ENCODE data around the gene CHERP. TPM values are rescaled to one million over a fixed set of nuclear protein-coding genes. Genes with fewer than 3 reads are reported as not detected.
"Not testable (repeated sequence)": the region's sequence is repeated elsewhere in the genome, so short reads cannot be mapped to it uniquely, and the experiment has no call there.

The CHERP gene
- total RNA-seq, 1 donor = 8.0 TPM

DNA sequence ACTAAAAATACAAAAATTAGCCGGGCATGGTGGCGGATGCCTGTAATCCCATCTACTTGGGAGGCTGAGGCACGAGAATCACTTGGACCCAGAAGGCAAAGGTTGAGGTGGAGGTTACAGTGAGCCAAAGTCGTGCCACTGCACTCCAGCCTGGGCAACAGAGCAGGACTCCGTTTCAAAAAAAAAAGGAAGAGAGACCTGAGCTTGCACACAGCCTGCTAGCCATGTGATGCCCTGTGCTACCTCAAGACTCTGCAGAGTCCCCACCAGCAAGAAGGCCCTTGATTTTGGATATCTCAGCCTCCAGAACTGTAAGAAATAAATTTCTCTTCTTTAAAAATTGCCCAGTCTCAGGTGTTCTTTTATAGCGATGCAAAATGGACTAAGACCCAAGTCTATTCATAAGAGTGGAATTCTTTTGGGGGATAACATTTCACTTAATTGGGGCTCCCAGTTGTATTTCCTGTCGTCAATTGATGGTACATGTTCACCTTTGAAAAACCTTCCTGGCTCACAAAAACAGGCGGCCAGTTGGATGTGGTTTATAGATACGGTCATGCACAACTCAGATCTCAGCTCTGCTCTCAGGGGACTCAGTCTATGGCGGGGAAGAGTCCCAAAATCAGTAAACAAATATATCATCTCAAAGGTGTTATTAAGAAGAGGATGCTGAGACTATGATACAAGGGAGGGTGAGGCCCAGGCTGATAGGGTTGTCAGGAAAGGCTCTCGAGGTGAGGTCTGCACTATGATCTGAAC is 2.4 kb upstream of the CHERP start:
- TF ChIP-seq, protein P1, sequence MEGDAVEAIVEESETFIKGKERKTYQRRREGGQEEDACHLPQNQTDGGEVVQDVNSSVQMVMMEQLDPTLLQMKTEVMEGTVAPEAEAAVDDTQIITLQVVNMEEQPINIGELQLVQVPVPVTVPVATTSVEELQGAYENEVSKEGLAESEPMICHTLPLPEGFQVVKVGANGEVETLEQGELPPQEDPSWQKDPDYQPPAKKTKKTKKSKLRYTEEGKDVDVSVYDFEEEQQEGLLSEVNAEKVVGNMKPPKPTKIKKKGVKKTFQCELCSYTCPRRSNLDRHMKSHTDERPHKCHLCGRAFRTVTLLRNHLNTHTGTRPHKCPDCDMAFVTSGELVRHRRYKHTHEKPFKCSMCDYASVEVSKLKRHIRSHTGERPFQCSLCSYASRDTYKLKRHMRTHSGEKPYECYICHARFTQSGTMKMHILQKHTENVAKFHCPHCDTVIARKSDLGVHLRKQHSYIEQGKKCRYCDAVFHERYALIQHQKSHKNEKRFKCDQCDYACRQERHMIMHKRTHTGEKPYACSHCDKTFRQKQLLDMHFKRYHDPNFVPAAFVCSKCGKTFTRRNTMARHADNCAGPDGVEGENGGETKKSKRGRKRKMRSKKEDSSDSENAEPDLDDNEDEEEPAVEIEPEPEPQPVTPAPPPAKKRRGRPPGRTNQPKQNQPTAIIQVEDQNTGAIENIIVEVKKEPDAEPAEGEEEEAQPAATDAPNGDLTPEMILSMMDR (IDR thresholded peaks at IDR 0.05; ENCODE audit: insufficient read depth, low read length) = no peak
- no peak for DNase-seq (ENCODE audit: low read depth)
- no peak overlapping the region for H3K4me3 ChIP-seq (ENCODE audit: low read depth, low read length)

DNA sequence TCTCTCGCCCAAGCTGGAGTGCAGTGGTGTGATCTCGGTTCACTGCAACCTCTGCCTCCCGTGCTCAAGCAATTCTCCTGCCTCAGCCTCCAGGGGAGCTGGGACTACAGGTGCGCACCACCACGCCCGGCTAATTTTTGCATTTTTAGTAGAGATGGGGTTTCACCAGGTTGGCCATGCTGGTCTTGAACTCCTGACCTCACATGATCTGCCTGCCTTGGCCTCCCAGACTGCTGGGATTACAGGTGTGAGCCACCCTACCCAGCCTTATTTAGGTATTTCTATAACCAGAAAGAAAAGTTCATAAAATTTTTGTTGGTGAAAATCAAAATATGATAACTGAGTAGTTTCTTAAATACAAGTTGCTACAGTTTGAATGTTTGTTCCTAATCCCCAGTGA is 1.5 kb upstream of the CHERP start:
- H3K4me3 ChIP-seq (ENCODE audit: low read depth, low read length); DNase-seq (ENCODE audit: low read depth): not testable (repeated sequence)

GRCh38 chr19:16542910-16543472 is 754 bp upstream of the CHERP start:
- H3K4me3 ChIP-seq (ENCODE audit: low read depth, low read length) = peak overlapping the region; percentile 93
- peak; percentile 6 for DNase-seq (ENCODE audit: low read depth)
- TF ChIP-seq, protein P1 (IDR thresholded peaks at IDR 0.05; ENCODE audit: insufficient read depth, low read length) = no peak

- TF ChIP-seq, protein P1 (IDR thresholded peaks at IDR 0.05; ENCODE audit: insufficient read depth, low read length) = no peak
- peak overlapping the region; percentile 93 for H3K4me3 ChIP-seq (ENCODE audit: low read depth, low read length)
- DNase-seq (ENCODE audit: low read depth) = no peak
These were observed 652 bp downstream of the CHERP start for GRCh38 chr19:16541526-16542044.

DNA sequence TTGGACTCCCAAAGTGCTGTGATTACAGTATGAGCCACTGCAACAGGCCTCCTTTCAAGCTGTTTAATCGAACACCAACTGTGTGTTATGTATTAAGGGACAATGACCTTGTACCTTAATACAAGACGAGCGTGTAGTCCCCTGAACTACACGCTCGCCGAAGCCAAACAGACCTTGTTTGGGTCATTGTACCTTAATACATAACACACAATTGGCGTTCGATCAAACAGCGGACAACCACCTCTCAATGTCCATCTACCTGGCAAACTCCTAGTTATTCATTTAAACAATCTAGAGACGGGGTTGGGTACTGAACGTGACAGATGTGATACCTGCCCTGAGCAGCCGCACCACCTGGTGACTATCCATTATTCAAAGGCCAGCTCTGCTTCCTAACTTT is 1.3 kb downstream of the CHERP start:
- peak overlapping the region; percentile 93 for H3K4me3 ChIP-seq (ENCODE audit: low read depth, low read length)
- no peak for DNase-seq (ENCODE audit: low read depth)
- TF ChIP-seq, protein P1 (IDR thresholded peaks at IDR 0.05; ENCODE audit: insufficient read depth, low read length) = no peak

DNA sequence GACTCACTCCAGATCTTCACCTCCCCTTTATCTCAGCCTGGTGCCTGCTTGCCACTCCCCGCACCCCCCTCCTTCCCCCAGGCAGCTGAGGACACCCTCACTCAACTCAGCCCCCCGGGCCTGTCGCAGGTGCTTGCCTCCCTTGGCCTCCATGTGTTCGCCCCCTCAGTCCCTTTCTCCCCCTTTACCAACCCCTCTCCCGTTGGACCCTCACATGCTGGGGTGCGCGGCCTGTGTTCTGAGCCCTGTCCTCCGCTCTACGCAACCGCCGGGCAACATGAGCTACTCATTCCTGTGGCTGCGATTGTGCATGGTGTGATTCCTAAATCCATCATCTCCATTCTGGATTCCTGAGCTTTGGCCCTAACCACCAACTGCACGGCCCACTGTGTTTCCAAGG is 5.1 kb downstream of the CHERP start:
- no peak for DNase-seq (ENCODE audit: low read depth)
- TF ChIP-seq, protein P1 (IDR thresholded peaks at IDR 0.05; ENCODE audit: insufficient read depth, low read length) = no peak
- no peak overlapping the region for H3K4me3 ChIP-seq (ENCODE audit: low read depth, low read length)

DNA sequence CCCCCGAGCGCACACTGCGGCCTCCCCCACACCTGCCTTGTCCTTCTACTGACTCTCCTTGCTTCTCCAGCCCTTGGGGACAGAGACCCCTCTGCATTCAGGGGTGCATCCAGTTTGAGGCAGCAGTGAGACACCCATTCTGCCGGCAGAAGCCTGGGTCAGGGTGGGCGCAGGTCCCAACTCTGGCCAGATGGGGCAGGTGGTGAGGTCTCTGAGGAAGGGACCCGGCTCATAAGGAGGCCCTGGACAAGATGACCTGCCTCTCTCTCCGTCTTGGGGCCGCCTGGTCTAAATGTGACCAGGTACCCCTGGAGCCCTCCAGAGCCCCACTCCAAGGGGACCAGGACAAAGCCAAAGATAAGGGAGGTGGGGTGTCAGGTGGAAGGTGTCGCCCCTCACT is 6.1 kb downstream of the CHERP start:
- DNase-seq (ENCODE audit: low read depth) = no peak
- no peak overlapping the region for H3K4me3 ChIP-seq (ENCODE audit: low read depth, low read length)
- TF ChIP-seq, protein P1 (IDR thresholded peaks at IDR 0.05; ENCODE audit: insufficient read depth, low read length) = no peak
